Activated CD4-positive, alpha-beta memory T cell treated with anti-CD3 and anti-CD28 coated beads for 36 hours (primary cell): Measurements from ENCODE around the gene VSTM2A. TPM values are rescaled to one million over a fixed set of nuclear protein-coding genes. Genes with fewer than 3 reads are reported as not detected.

Experiments used
- total RNA-seq, 2 experiments: library from RNA; stranded (reverse); gene quantifications; one replicate each; pipeline ENCODE4 v1.2.3, GENCODE V29; 2021

VSTM2A gene
- total RNA-seq, 2 experiments from 2014 or later: not detected

Other genes starting within 250 kb of the VSTM2A start
- gene SEC61G, start 216.8 kb downstream of the VSTM2A start, total RNA-seq: 100 to 1,000 TPM; 171 to 177 TPM